Measurements from ENCODE around the gene FNDC8.
"Not testable (repeated sequence)": the region's sequence is repeated elsewhere in the genome, so short reads cannot be mapped to it uniquely, and the experiment has no call there.

The FNDC8 gene

DNA sequence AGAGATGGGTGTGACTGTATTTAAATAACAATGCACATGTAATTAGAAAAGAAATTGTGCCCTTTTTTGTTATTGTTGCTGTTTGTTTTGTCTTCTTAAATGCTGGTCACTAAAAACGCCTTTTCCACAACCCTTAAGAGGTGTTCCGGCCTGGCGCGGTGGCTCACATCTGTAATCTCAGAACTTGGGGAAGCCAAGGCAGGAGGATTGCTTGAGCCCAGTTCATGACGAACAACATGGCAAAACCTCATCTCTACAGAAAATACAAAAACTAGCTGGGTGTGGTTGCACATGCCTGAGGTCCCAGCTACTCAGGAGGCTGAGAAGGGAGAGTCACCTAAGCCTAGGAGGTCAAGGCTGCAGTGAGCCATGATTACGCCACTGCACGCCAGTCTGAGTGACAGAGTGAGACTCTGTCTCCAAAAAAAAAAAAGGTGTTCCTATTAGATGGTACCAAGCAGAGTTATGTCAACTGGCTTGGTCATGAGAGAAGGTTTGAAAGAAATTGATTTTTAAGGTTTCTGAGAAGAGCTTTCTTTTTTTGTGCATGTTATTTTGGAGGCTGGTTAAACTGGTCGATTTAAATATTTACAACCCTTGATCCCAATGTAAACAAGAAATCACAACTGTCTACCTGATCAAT, 34.4 kb upstream of the FNDC8 start:
- no peak for DNase-seq (ENCODE audit: low read depth, low spot score)
- in situ Hi-C loops (cut with HindIII; ENCODE audit: low sequenced_read_pairs), result no loop called here

GRCh38 chr17:35087731-35088355, 33.6 kb upstream of the FNDC8 start:
- TF ChIP-seq CTCF (IDR thresholded peaks at IDR 0.05; ENCODE audit: low read depth, low read length), result no peak
- no peak for DNase-seq (ENCODE audit: low read depth, low spot score)
- in situ Hi-C loops (cut with HindIII; ENCODE audit: low sequenced_read_pairs), result no loop called here
- peak overlapping the region; percentile 81 for H3K4me3 ChIP-seq (ENCODE audit: low read depth, low read length)

More for the DNA sequence above, 34.4 kb upstream of the FNDC8 start:
- peak overlapping the region; percentile 81 for H3K4me3 ChIP-seq (ENCODE audit: low read depth, low read length)
- TF ChIP-seq CTCF (IDR thresholded peaks at IDR 0.05; ENCODE audit: low read depth, low read length), result no peak

GRCh38 chr17:35088356-35088880, 33.0 kb upstream of the FNDC8 start:
- TF ChIP-seq CTCF (IDR thresholded peaks at IDR 0.05; ENCODE audit: low read depth, low read length), result no peak
- H3K4me3 ChIP-seq (ENCODE audit: low read depth, low read length), result peak overlapping the region; percentile 81
- peak; percentile 53 for DNase-seq (ENCODE audit: low read depth, low spot score)
- in situ Hi-C loops (cut with HindIII; ENCODE audit: low sequenced_read_pairs), result no loop called here

DNA sequence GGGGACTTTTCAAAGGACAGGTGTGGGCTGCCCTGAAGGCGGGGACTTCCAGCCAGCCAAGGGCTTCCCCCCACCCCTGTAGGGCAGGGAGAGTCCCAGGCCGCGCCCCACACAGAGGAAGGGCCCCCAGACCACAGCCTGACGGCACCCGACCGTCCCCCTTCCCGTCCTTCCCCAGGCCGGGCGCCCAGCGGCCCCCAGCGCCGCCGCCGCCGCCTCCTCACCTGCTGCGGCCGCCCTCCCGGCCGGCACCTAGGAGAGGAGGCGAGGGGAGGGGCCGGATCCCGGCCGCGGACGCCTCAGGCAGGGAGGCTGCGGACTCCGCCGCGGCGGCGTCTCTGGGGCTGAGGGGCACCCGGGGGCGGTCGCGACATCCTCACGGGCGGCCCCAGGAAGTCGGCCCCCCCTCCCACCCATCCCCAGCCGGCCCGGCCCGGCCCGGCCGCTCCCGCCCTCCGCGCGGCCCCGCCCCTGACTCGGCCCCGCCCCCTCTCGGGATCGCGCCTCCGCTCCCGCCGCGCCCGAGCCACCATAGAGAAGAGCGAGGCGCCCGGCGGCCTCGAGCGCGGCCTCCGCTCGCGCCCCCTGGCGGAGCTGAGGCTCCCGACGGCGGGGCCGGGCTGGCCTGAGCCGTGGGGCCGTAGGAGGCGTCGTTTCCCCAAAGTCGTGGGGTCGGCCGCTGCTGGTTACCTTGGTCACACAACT, 32.4 kb upstream of the FNDC8 start:
- peak; percentile 73 for DNase-seq (ENCODE audit: low read depth, low spot score)
- peak; percentile 64 for TF ChIP-seq CTCF (IDR thresholded peaks at IDR 0.05; ENCODE audit: low read depth, low read length)
- in situ Hi-C loops (cut with HindIII; ENCODE audit: low sequenced_read_pairs), result no loop called here
- peak overlapping the region; percentile 81 for H3K4me3 ChIP-seq (ENCODE audit: low read depth, low read length)

GRCh38 chr17:35089586-35090296, 31.7 kb upstream of the FNDC8 start:
- in situ Hi-C loops (cut with HindIII; ENCODE audit: low sequenced_read_pairs), result no loop called here
- peak overlapping the region; percentile 28 for H3K4me3 ChIP-seq (ENCODE audit: low read depth, low read length)
- peak; percentile 32 for DNase-seq (ENCODE audit: low read depth, low spot score)
- no peak for TF ChIP-seq CTCF (IDR thresholded peaks at IDR 0.05; ENCODE audit: low read depth, low read length)

DNA sequence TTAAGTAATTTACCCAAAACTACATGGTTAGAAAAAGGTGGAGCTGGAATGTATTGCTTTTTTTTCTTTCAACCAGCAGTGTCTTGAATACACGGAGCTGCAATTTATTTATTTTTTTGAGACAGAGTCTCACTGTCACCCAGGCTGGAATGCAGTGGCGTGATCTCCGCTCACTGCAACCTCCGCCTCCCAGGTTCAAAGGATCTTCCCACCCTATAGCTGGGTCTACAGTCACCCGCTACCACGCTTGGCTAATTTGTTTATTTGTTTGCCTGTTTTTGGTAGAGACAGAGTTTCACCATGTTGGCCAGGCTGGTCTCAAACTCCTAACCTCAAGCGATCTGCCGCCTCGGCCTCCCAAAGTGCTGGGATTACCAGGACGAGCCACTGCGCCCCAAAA, 30.7 kb upstream of the FNDC8 start:
- H3K4me3 ChIP-seq (ENCODE audit: low read depth, low read length); in situ Hi-C loops (cut with HindIII; ENCODE audit: low sequenced_read_pairs); DNase-seq (ENCODE audit: low read depth, low spot score): not testable (repeated sequence)

Data from astrocyte of the spinal cord (primary cell).